Non-pigmented ciliary epithelial cell (primary cell): ENCODE measurements around the gene PSMG4.

Experiments used
- DNase-seq: peaks from one replicate; pipeline ENCODE4 v3.0.0-alpha.2; 2010; ENCODE audit warnings: low read depth

The PSMG4 gene

DNA sequence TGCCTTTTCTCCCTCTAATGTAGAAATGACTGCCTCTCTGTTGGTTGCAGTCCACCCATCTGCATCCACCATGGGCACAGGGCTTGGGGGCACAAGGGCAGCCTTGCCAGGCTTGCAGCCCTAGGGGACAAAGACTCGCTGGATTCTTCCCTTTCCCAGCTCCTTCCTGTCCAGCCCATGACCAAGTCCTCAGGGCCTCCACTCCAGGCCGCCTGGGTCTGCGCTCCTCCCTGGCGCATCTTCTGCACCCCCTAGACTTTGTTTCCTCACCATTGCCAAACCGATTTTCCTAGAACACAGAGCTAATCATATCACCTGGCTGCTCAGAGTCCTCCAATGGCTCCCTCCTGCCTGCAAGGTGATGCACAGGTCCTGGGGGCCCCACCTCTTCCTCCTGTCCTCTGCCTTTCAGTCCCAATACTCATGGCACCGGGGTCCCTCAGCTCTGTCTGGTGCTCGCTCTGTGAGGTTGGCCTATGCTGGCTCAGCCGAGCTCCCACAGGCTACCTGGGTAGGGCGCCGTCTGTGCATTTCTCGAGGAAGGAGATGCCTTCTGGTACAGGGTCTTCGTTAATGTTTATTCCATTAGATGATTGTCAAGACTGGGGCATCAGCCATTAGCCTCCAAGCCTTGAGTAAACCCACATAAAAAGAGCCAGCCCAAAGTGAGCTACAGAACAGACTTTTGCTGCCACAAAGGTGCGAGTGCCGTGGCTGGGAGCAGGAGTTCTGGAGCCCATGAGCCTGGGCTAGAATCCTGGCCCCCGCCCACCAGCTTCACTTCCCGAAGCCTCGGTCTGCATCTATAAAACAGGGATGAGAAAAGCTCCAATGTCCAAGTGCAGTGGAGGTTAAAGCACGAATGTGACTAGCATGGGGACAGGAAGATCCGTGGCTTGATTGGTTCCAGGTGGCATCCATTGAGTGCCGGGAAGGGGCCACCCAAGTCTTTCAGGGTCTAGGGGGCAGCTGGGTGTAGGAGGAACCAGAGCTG, 17.7 kb downstream of the PSMG4 start:
- no peak for DNase-seq

DNA sequence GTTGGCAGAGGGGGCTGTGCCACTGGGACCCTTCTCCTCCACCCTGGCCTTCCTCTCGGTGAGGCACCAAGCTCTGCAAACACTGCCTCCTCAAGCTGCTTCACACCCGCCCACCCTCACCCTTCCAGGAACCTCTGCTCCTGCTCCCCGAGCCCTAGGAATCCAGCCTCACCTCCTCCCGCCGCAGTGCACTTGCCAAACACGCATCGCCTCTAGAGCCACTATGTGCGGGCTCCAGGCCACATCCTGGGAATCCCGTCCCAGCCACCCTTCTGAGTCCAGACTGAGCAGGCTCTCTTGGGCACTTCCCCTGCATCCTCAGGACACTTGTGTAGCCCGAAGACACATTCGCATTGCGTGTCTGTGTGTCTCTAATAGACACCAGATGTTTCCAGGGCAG, 18.5 kb downstream of the PSMG4 start:
- no peak for DNase-seq

DNA sequence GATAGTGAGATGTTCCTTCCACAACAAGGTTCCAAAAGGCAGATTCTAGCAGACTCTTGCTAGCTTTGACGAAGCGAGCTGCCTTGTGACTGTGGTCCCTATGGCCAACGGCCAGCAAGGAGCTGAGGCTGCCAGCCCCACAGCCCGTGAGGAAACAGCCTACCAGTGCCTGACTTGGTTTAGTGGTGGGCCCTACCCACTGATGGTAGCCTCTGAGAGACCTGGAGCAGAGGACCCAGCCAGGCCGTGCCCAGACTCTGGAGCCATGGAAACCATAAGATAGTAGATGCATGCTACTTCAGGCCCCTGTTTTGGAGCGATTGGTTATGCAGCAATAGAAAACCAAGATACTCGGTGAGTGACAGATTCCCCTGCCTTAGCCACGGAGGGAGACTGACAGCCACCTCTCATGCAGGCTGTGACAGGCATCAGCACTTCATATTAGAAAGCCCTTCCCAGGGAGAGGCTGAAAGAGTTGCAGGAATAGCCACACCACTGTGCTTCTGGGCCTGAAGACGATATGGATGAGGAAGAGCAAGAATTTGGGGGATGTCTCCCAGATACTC, 19.2 kb downstream of the PSMG4 start:
- no peak for DNase-seq

DNA sequence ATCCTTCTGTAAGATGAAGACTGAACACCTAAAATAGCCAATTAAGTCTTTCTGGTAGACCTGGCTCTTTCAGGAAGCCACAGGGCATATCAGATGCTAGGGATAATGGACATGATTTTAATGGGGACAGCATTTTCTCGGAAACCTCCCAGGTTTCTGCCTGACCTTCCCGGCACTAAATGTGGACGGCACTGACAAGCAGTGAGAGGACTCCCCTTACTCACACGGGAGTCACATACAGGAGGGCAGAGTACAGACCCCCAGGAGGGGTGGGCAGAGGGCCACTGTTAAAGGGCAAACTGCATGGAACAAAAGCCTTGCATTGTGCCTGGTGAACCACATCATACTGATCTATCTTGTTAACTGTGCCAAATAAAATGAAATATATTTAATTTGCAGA, 19.9 kb downstream of the PSMG4 start:
- no peak for DNase-seq

DNA sequence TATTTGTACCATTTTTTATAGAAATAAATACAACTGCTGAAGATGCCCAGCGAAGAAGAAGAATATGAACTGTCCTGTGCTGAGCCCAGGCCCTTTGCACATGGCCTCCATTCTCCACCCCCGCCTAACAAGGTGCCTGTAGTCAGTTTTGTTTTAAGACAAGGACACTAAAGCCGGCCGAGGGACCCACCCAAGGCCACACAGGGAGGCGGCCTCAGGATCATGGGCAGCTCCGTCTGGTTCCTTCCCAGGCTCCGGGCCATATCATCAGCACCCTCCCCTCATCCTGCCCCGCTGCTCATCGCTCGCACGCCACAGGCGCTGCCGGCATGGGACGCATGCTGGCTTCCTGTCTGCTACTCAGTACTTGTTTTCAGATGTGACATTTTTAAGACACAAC, 21.3 kb downstream of the PSMG4 start:
- no peak for DNase-seq

DNA sequence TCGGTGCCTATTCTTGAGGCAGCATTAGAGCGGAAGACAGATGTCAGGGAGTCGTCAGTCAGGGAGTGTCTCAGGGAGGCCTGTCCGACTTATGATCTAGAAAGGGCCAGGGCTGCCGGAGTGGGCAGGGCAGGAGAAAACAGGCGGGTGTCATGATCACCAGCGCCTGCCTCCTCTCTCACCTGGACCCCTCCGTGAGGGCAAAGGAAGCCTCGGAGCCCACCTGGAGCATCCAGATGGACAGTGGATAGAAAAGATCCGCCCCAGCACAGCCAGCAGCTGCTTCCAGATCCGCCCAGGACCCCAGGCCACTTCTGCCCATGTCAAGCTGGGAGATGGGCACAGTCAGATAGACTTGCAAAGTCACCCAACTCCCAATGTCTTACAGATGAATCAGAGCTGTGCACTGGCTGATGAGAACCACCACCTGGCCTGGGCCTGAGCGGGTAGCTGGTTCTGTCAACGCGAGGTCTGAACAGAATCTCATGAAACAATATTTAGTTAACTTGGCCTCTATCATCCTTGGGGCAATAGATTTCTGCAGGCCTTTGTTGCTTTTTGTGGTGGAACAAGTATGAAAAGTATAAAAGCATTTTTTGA, 22.2 kb downstream of the PSMG4 start:
- no peak for DNase-seq

DNA sequence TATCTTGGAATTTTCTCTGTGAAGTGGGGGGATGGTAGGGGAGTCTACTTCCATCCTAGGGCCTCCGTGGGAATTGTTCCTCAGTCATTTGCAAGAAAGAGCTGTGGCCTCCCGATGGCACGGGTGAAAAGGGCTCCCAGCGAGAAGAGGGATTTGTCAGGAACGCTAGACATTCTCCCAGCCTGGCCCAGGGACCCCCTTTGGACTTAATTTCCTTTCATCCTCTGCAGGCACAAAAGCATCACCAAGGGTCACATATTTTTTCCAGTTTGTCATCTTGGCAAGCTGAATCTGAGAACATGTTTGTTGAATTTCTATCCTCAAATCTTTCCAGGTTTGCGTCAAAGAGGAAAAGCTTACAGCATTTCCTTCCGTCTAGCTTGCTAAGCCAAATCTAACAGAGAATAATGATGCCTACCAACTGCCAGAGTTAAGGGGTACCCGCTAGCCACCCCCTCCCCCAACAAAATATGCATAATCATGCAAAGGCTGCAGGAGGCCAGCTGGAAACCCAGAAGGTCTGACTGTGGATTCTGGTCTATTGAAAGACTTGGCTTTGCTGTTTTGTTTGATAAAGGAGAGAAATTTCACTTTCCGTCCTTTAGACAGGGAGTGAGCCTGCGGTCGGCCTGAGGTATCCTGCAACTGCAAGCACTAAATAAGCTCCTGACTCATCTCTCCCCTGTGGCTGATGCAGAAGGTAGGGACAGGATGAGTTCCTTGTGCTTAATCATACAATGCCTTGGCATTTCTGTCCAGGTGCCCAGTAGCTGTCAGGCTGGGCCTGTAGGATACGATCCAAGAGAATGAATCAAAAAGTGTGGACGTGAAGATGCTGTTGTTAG, 23.1 kb downstream of the PSMG4 start:
- DNase-seq = peak; percentile 89

DNA sequence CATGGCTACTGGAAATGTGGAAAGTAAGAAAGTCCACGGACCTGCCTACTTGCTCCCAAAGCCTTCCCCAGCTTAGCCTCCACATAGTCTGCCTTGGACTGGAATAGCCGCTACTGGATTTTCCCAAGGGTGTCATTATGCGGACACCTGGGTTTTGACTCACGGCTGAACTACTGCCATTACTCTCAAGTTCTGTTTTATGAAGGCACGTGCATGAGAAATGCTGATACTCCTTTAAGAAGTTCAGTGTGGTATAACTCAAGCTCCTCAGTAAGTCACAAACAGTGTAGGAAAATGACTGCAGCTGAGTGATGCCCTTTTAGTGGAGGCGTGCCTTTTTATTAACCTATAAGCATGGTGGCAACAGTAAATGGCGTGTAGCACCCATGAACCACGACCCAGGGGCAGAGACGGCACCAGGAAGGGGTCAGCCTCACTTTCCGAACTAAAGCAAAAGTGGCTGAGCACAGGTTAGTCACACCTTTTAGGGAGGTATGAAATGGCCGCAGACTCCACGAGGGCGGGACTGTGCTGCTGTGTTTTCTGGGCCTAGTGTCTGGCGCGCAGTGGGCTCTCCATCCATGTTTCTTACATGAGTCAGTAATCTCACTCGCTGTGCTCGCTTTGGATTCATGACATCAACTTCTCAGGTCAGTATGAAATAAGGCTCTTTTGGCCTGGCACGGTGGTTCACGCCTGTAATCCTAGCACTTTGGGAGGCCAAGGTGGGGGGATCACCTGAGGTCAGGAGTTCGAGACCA, 23.9 kb downstream of the PSMG4 start:
- DNase-seq = no peak

DNA sequence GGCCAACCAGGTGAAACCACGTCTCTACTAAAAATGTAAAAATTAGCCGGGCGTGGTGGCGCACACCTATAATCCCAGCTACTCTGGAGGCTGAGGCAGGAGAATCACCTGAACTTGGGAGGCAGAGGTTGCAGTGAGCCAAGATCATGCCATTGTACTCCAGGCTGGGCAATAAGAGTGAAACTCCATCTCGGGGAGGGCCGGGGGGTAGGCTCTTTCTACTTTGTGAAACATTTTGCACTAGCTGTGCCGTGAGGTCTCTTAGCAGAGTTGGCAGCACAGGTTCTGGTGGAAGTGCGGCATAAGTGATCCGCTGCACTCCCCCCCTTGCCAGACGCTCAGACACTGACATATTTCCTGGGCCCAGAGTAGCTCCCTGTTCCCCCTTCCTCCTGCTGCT, 24.5 kb downstream of the PSMG4 start:
- no peak for DNase-seq

DNA sequence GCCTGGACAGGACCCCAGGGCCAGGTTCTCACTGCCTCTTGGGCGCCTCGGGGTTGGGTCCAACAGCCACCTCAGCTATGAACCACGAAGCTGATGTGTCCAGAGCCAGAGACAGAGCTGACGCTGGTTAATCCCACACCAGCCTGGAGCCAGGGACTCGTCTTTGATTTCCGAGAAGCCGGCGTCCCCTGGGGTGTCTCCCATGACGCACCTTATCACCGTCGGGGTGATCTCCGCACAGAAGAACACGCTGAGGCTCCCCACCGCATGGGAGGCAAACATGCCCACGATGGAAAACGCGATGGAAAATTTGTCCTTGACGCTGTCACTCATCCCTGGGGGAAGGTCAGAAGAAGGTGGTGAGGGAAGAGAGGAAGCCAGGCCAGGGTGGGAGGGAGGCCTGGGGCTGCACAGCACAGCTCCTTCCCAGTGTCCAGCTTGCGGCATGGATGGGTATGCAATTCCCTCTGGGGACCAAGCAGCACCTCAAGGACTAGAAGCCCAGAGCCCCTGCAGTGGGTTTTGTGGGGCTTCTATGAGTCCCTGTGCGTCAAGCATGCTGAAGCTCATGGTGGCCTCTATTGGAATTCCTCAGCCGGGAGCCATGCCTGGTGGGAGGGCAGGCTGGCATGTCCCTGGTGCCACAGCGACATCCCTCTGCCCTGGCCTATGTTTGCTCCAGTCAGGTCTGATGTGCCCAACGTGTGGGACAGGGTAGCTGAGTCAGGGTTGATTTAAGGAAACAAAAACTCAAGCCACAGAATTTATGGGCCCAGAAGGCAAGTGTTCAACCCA, 25.1 kb downstream of the PSMG4 start:
- no peak for DNase-seq

DNA sequence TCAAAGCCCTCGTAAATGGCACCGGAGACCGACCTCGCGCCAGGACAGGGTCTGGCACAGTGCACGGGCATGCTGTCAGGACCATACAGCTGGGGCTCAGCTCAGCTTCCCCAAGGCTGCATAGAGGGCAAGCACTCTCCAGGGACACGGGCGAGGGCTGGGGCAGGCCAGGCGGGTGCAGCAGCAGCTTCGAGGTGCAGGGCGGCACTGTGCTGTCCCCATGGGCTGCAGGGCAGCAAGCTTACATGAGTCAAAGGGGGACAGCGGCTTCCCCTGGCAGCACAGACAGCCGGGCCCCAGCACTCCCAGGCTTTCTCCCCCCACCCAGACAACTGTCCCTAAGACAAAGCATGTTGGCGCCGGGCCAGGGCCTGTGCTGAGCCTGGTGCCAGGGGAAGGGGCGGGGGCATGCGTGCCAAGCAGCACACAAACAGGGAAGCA, 25.7 kb downstream of the PSMG4 start:
- DNase-seq = no peak

DNA sequence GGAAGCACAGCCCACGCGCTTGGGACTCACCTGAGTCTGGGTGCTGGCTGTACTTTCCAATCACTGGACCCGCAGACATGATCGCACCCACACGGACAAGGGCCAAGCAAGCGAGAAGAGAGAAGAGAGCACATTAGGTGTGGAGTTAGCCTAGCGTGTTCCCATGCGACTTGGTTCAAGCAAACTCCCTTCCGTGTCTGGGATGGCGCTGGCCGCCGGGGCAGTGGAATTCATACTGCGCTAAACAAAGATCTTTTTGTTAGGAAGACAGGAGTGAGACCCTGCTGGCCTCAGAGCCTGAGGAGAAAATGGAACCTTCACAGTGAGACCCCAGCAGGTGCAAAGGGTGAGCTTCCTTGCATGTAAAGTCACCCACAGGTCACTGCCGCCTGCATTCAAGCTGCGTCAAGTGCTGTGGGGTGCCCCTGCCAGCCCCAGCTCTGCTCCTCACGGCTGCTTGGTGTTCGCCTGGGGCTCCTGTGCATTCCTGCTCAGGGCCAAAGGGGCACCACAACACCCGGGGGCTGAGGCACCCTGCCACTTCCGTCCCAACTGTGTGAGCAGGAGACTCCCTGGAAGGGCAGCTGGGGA, 26.4 kb downstream of the PSMG4 start:
- DNase-seq = no peak

DNA sequence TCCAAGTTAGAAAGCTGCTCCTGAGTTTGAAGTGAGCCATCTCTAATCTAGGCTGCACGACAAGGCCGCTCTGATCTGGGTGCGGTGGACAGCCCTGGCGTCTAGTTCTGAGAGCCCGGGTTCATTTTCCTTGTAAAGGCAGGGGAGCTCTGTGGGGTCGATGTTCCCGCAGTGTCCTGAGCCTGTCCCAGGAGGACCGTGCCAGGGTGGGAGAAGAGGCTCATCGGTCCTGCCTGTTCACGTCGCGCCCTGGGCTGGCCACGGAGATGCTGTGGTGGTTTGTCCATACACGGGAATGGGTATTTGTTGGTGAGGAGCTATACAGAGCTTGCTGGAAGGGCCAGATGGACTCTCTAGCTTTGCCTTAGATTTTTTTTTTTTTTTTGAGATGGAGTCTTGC, 27.0 kb downstream of the PSMG4 start:
- no peak for DNase-seq

DNA sequence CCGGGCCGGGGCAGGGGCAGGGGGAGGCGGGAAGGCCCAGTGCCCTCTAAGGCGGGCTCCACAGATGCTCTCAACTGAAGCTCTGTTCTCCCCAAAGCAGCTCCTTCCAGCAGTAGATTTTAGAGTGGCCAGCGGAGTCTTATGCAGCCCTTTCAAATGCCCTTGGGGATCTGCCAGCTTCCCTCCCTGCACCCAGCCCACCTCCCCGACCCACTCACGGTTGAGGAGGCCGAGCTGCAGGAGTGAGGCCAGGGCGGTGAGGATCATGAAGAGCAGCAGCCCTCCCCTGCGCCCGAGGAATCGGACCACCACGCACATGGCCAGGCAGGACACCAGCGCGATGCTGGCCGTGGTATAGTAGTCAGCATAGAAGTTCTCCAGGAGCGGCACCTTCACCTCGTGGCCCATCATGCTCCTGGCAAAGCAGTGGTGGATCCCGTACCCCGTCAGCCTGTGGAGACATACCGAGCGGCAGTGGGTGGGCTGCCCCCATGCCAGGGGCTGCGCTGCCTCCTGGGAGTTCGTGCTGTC, 28.0 kb downstream of the PSMG4 start:
- DNase-seq = no peak

DNA sequence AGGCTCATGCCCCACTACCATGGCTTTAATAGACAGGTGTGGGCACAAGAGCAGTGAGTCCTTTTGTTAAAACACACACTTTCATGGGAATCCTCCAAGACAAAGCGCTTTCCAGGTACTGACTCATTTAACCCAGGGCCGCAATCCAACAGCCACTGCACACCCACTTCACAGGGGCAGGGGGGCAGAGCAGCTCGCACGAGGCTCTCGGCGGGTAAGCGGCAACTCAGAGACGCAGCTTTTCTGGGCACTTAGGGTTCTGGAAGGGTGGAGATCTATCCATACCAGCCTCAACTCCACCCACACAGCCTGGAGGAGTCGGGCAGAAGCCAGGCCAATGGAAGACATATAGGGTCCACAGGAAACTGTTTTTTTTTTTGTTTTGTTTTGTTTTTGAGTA, 28.6 kb downstream of the PSMG4 start:
- no peak for DNase-seq

DNA sequence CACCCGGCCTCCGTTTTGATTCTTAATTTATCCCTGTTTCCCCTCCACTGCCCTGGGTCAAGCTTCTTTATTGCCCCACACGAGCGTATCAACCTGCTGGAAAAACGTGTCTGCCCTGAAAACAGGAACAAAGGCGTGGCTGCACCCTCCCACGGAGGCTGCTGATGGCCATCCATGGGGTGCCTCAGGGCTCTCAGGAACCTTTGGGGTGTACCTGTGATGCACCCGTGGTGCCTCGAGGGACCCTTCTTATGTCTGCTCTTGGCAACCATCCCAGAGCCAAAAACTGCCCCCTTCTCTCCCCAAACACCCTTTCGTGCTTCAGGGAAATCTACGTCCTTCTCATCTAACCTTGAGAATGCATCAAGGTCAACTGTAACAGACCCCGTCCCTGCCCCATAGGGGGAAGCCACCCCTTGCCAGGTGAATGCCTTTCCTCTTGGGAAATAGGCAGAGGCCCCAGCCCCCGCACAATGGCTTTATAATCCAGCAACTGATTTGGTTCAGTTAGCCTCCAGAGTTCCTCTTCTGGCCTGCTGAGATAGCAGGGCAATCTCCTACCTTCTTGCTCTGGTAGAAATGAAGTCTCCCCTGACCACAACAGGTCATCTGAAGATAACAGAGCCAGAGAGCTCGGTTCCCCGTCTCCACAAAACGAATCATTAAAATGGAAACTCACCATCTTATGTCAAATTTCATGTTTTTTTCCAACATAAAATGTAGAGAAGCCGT, 29.4 kb downstream of the PSMG4 start:
- DNase-seq = no peak

DNA sequence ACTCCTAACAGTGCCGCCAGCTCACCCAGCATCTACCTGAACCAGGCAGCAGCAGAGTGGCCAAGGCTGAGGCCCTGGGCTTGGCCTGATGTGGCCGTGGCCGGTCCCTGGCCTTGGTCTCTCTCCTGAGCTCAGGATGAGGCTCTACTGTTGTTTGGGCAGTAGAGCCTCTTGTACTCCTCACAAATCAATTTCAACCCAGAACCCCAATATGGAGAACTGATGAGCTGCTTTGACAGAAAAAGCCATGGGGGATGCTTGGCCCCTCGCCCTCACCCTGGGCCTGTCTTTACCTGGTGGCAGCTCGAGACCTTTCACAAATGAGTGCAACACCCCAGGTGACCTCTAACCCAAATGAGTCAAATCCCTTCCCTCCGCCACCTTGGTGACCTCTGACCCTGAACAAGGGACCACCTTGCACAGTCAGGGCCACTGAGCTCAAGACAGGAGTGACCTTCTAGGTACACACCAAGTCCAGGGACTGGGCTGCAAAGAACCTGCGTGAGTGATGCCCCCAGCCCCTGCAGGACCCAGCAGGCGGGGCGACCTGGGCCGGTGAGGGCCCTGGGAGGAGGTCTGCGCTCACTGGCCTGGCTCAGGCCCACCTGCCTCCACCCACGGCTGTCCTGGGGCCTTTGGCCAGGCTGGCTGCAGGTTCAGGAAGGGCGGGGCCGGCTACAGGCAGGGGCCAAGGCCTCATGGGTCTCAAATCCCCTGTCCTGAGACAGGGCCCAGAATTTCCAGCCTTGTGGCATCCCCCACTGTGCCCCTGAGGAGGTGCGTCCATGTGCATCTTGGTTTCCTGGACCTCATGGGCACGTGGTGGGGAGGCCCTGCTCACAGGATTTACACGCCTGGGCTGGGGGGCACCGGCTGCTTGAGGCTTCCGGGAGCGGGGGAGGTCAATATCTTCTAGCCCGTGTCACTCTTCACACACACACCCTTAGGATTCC, 30.2 kb downstream of the PSMG4 start:
- no peak for DNase-seq

DNA sequence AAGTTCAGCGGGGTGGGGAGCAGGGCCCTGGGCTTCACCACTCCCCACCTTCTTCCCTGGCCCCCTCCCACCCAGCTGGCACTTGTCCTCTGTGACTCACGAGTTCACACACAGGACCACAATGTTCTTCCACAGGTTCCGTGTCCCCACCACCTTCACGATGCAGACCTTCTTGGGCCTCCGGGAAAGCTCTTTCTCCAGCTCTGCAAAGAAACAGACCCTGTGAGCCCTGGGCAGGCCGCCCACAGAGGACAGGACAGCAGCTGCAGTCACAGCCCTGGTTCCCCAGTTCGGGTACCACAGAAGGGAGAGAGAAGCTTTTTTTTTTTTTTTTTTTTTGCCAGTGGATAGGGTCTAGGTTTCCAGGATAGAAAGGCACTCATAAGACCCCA, 30.9 kb downstream of the PSMG4 start:
- no peak for DNase-seq
